Pulmonary artery endothelial cell (primary cell): ENCODE measurements around the gene FAF1. TPM values are rescaled to one million over a fixed set of nuclear protein-coding genes. Genes with fewer than 3 reads are reported as not detected.

Experiments
- DNase-seq: peaks from one replicate; pipeline ENCODE4 v3.0.0-alpha.2; 2011; ENCODE audit warnings: low read depth, low spot score
- total RNA-seq: library from RNA; depleted of rRNA; stranded (reverse); fragments of >200 nt; gene quantifications from 2 replicates; pipeline ENCODE4 v1.2.3, GENCODE V29; 2014

Gene FAF1
- total RNA-seq, 1 donor from 2014 or later: 30.6 TPM

GRCh38 chr1:50702395-50702794, 257.7 kb downstream of the FAF1 start:
- DNase-seq: no peak

- DNase-seq: no peak
These were observed 258.3 kb downstream of the FAF1 start for GRCh38 chr1:50701706-50702317.

GRCh38 chr1:50700621-50701020, 259.4 kb downstream of the FAF1 start:
- DNase-seq: no peak

GRCh38 chr1:50700214-50700613, 259.9 kb downstream of the FAF1 start:
- no peak for DNase-seq

GRCh38 chr1:50699795-50700194, 260.3 kb downstream of the FAF1 start:
- DNase-seq: no peak

- no peak for DNase-seq
These were observed 262.3 kb downstream of the FAF1 start for GRCh38 chr1:50697440-50698421.

- DNase-seq: no peak
These were observed 266.2 kb downstream of the FAF1 start for GRCh38 chr1:50693829-50694228.

GRCh38 chr1:50684185-50684584, 275.9 kb downstream of the FAF1 start:
- no peak for DNase-seq

GRCh38 chr1:50681931-50682330, 278.1 kb downstream of the FAF1 start:
- no peak for DNase-seq

GRCh38 chr1:50667710-50668356, 292.2 kb downstream of the FAF1 start:
- no peak for DNase-seq

- DNase-seq: no peak
These were observed 292.8 kb downstream of the FAF1 start for GRCh38 chr1:50667272-50667671.

- peak; percentile 51 for DNase-seq
These were observed 293.2 kb downstream of the FAF1 start for GRCh38 chr1:50666849-50667248.

- no peak for DNase-seq
These were observed 294.7 kb downstream of the FAF1 start for GRCh38 chr1:50665413-50665812.

GRCh38 chr1:50661626-50662025, 298.4 kb downstream of the FAF1 start:
- no peak for DNase-seq

GRCh38 chr1:50659107-50659662, 300.9 kb downstream of the FAF1 start:
- DNase-seq: no peak

- no peak for DNase-seq
These were observed 301.5 kb downstream of the FAF1 start for GRCh38 chr1:50658459-50659076.

- DNase-seq: no peak
These were observed 303.1 kb downstream of the FAF1 start for GRCh38 chr1:50656931-50657330.

GRCh38 chr1:50651476-50652263, 308.4 kb downstream of the FAF1 start:
- DNase-seq: no peak

- DNase-seq: no peak
These were observed 313.5 kb downstream of the FAF1 start for GRCh38 chr1:50646526-50646925.

- DNase-seq: no peak
These were observed 314.9 kb downstream of the FAF1 start for GRCh38 chr1:50645139-50645538.
